Rectal smooth muscle tissue (tissue), 1 donor: ENCODE data around the gene FAM240A.

ENCODE experiments used
- H3K27ac ChIP-seq: one replicate; pipeline ENCODE4 v1.7.0; 2013; ENCODE audit warnings: low read depth, low read length, inconsistent platforms
- H3K27me3 ChIP-seq: one replicate; pipeline ENCODE4 v1.7.0; 2013; ENCODE audit warnings: low read length; ENCODE audit not compliant: control insufficient read depth, insufficient read depth
- H3K36me3 ChIP-seq: one replicate; pipeline ENCODE4 v1.7.0; 2013; ENCODE audit warnings: low read length; ENCODE audit not compliant: control insufficient read depth, insufficient read depth
- H3K4me1 ChIP-seq: one replicate; pipeline ENCODE4 v1.7.0; 2013; ENCODE audit warnings: low read length; ENCODE audit not compliant: control insufficient read depth, insufficient read depth
- H3K4me3 ChIP-seq: one replicate; pipeline ENCODE4 v1.7.0; 2013; ENCODE audit warnings: low read length
- H3K9ac ChIP-seq: one replicate; pipeline ENCODE4 v1.7.0; 2013; ENCODE audit warnings: low read length

Gene FAM240A

DNA sequence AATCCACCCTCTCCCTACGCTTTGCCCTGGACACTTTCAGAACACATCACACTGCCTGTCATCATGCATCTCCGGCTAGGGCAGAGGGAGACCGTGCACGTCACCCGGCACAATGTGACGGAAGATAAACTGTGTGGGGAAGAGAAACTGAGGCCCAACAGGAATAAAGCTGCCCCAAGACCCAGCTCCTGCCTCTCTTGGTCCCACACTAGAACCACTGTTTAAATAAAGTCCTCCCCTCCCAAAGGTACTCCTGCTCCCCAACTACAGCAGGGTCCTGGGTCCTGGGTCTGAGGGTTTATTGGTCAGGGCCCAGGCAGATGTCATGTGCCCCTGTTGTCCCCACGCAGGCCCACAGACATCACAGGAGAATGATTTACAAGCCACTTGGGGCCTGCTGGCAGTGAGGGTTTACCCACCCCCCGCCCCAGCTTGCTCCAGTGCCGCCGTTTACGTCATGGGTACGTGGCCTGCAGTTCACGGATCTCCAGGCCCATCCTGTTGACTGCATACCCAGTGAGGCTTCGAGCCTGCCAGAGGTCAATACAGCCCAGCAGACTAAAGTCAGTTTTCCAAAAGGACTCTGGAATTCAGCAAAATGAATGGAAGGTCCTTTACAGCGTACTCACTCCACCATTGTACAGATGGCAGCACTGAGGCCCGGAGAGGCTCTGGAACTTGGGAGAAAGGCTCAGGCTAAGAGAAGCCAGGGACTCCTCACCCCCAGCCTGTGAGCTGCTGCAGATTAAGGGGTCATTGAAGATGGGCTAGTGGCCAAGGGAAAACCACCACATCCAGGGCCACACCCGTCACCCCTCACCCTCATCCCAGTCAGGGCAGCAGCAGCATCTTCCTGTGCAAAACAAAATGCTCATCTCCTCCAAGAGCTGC lies 57.9 kb downstream of the FAM240A start:
- no peak overlapping the region for H3K9ac ChIP-seq
- no peaks in the 10 kb centered on the region for H3K36me3 ChIP-seq
- no peak overlapping the region for H3K27ac ChIP-seq
- no peaks in the 10 kb centered on the region for H3K27me3 ChIP-seq
- no peak overlapping the region for H3K4me3 ChIP-seq
- peaks cover 2% of the 10 kb centered on the region for H3K4me1 ChIP-seq

DNA sequence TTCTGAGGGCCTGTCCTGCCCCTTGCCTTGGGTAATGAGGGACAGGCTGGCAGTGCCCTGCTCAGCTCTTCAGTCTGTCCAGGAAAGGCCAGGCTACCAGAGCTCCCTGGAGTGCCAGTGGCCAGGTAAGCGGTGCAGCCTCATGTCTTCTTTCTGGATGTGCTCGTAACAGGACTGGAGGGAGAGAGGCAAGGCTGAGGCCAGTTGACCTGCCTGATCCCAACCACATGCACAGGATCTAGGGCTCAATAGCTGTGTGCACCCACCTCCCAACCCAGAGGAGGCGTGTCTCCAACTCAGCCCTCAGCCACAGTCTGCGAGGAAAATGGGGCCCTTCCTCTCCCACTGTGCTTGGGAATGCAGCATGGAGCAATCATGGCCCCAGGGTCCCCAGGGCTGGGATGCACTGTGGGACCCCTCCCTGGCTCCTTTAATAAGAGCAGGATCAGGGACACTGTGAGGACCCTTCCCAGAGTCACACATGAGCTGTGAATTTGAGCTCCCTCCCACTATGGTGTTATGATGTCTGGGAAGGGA lies 58.6 kb downstream of the FAM240A start:
- H3K27ac ChIP-seq, result no peak overlapping the region
- no peaks in the 10 kb centered on the region for H3K27me3 ChIP-seq
- no peak overlapping the region for H3K9ac ChIP-seq
- no peaks in the 10 kb centered on the region for H3K36me3 ChIP-seq
- H3K4me1 ChIP-seq, result peaks cover 2% of the 10 kb centered on the region
- H3K4me3 ChIP-seq, result no peak overlapping the region

DNA sequence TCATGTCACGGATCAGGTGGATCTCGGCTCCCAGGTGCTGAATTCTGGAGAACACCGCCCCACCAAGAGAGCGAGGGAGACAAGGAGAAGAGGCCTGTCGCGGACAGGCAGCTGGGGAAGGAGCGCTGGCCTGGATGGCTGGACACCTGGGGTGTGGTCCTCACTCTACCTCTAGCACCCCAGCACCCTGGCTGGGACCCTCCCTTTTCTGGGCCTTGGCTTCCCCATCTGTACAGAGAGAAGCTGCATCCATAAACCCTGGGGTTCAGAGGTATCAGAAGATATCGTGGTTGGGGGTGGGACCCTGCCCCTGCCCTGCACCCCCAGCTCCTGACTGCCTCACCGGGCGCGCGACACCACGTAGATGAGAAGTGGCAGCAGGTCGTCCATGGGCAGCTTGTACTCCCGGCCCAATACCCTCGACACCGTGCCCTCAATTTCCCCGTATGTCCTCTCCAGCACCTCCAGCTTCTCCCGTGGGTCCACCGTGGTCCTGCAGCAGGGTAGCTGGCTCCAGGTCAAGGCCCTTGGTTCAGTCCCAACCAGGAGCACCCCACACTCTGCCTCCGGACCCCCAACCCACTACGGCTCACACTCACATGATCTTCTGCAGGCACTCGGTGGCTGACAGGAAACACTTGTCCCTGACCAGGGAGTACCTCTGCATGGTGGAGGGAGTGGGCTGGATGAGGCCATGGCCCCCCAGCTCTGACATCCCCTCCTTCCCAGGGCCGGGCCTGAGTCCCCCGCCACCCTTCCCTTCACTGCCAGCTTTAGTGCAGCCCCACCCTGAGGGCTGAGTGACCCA lies 59.4 kb downstream of the FAM240A start:
- Histone ChIP-seq H3K27ac (no peak overlapping the region), H3K4me3 (no peak overlapping the region), H3K4me1 (peaks cover under 1% of the 10 kb centered on the region), H3K9ac (no peak overlapping the region), H3K27me3 (no peaks in the 10 kb centered on the region), H3K36me3 (no peaks in the 10 kb centered on the region)

DNA sequence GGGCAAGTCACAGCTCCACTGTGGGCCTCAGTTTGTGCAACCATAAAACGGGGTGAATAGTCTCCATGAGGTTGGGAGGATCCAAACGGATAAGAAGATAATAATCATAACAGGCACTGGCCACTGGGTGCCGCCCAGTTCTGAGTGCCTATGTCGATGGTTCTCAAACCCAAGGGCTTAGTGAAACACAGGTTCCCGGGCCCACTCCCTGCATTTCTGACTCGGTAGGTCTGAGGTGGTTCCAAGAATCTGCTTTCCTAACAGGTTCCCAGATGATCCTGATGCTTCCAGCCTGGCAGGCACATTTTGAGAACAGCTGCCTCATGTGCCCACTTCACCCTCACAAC lies 60.0 kb downstream of the FAM240A start:
- H3K9ac ChIP-seq, result no peak overlapping the region
- no peaks in the 10 kb centered on the region for H3K4me1 ChIP-seq
- H3K36me3 ChIP-seq, result no peaks in the 10 kb centered on the region
- no peaks in the 10 kb centered on the region for H3K27me3 ChIP-seq
- no peak overlapping the region for H3K27ac ChIP-seq
- H3K4me3 ChIP-seq, result no peak overlapping the region

DNA sequence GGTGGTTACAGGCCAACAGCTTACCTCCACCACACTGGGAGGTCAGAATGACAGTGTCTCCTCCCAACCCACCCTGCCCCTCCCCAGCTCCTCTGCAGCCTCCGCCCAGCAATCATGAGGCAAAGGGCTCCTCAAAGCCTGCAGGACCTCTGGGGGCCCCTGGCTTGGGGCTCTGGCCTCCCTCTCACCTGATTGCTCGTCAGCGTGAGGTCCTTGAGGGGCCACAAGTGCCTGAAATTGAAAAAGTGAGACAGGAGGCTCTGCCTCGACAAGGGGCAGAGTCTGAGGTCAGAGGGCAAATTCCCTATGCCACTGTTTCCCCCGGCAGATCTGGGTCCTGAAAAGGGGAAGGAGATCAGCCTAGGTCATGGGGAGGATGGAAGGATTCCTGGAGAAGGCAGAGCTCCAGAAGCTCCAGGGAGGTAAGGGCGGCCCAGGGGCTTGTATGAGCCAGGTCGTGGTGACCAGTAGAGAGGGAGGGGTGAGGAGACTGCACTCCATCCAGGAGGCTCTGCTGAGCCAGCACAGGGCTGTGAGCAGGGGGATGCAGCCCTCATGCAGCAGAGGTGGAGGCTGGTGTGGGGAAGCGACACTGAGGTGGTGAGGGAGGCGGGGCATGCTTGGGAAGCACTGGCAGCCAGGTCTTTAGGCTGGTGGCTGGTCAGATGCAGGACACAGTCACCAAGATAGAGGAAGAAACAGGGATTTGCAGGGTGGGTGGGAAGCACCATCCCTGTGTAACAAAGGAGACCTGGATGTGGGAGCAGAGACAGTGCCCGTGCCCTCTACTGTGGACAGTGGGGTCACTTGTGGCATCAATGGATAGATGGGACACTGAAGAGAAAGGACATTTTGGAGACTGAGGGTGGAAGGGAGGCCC lies 61.1 kb downstream of the FAM240A start:
- Histone ChIP-seq H3K4me1 (no peaks in the 10 kb centered on the region), H3K36me3 (no peaks in the 10 kb centered on the region), H3K9ac (no peak overlapping the region), H3K4me3 (no peak overlapping the region), H3K27me3 (no peaks in the 10 kb centered on the region), H3K27ac (no peak overlapping the region)

DNA sequence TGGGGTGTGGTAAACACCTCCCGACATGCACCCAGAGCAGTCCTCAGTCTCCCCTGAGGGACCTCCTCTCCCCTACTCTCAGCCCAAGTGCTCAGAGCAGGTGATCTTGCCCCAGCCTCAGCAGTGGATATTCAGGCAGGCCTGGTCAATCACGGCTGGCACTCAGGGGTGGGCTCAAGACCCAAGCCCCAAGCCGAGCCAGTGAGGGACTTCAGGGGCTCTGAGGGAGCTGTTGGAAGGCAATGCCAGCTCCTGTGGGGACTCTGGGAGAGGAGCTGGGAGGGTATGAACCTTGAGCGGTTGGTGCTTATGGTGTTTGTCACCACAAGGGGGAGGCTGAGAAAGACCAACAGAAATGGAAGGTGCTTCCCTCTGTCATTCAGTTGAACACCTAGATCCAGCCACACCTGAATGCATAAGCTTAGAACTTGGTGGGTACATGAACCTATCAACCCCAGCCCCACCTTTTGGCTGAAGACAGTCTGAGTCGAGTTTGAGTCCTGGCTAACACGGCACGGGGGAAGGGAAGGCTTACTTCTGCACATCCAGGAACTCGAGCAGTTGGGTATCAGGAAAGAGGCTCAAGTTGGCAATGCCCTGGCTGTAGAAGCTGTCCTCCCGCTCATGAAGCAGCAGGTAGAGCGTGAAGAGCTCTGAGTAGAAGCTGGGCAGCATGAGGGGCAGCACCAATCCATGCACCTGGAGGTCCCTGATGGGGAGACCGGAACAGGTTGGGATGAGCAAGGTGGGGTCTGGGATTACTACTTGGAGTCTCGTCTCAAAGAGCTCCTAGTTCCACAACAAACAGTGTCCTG lies 61.9 kb downstream of the FAM240A start:
- Histone ChIP-seq H3K4me1 (no peaks in the 10 kb centered on the region), H3K4me3 (no peak overlapping the region), H3K27ac (no peak overlapping the region), H3K9ac (no peak overlapping the region), H3K27me3 (no peaks in the 10 kb centered on the region), H3K36me3 (no peaks in the 10 kb centered on the region)

DNA sequence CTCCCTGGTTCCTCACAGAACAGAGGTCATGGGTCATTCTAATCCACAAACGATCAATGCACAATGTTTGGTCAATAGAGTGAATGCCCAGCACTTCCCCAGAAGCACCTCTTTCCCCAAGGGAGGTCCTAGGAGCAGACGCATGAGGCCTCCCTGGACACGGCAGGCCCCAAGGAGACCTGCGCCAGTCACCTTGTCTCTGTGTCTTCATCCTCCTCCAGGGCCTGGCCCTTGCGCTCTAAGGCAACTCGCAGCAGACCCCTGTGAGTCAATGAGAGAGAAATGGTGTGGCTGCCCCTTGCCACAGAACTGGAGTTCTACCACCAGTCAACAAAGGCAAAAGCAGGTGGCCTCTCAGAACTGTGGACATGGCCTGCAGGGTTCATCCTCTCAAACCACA lies 63.1 kb downstream of the FAM240A start:
- Histone ChIP-seq H3K4me1 (no peaks in the 10 kb centered on the region), H3K27ac (no peak overlapping the region), H3K4me3 (no peak overlapping the region), H3K27me3 (no peaks in the 10 kb centered on the region), H3K9ac (no peak overlapping the region), H3K36me3 (no peaks in the 10 kb centered on the region)
